Stimulated activated CD4-positive, alpha-beta T cell treated with anti-CD3 and anti-CD28 coated beads, Interleukin-15, amount 100 ng/mL, for 24 hours (primary cell): Measurements from ENCODE around the gene PPM1E.
A peak's percentile ranks its signal among the peaks of the same experiment; 100 is the strongest.
"Not testable (repeated sequence)": the region's sequence is repeated elsewhere in the genome, so short reads cannot be mapped to it uniquely, and the experiment has no call there.

Source experiments
- DNase-seq: peaks from one replicate; pipeline ENCODE4 v3.0.0-alpha.2; 2020

PPM1E gene

GRCh38 chr17:58783380-58783779, 27.7 kb downstream of the PPM1E start:
- no peak for DNase-seq

- DNase-seq: no peak
Observed at GRCh38 chr17:58785097-58785496, 29.4 kb downstream of the PPM1E start.

GRCh38 chr17:58786586-58787295, 31.1 kb downstream of the PPM1E start:
- DNase-seq: no peak

GRCh38 chr17:58788199-58788598, 32.5 kb downstream of the PPM1E start:
- DNase-seq: no peak

GRCh38 chr17:58789160-58789559, 33.5 kb downstream of the PPM1E start:
- DNase-seq: peak; percentile 15

- no peak for DNase-seq
Observed at GRCh38 chr17:58789831-58790230, 34.2 kb downstream of the PPM1E start.

- DNase-seq: not testable (repeated sequence)
Observed at GRCh38 chr17:58794508-58794907, 38.9 kb downstream of the PPM1E start.

GRCh38 chr17:58802188-58802587, 46.5 kb downstream of the PPM1E start:
- DNase-seq: no peak

- DNase-seq: no peak
Observed at GRCh38 chr17:58806046-58806445, 50.4 kb downstream of the PPM1E start.

- no peak for DNase-seq
Observed at GRCh38 chr17:58808609-58809563, 53.2 kb downstream of the PPM1E start.

- no peak for DNase-seq
Observed at GRCh38 chr17:58809564-58809936, 53.9 kb downstream of the PPM1E start.

- no peak for DNase-seq
Observed at GRCh38 chr17:58811290-58811689, 55.6 kb downstream of the PPM1E start.

- no peak for DNase-seq
Observed at GRCh38 chr17:58813712-58814111, 58.1 kb downstream of the PPM1E start.

GRCh38 chr17:58818654-58819053, 63.0 kb downstream of the PPM1E start:
- no peak for DNase-seq

GRCh38 chr17:58822148-58823050, 66.7 kb downstream of the PPM1E start:
- DNase-seq: no peak

GRCh38 chr17:58823051-58823525, 67.4 kb downstream of the PPM1E start:
- DNase-seq: no peak

GRCh38 chr17:58829172-58829637, 73.6 kb downstream of the PPM1E start:
- no peak for DNase-seq

- DNase-seq: no peak
Observed at GRCh38 chr17:58831780-58832179, 76.1 kb downstream of the PPM1E start.

- no peak for DNase-seq
Observed at GRCh38 chr17:58832514-58832913, 76.9 kb downstream of the PPM1E start.

- DNase-seq: no peak
Observed at GRCh38 chr17:58837699-58838098, 82.0 kb downstream of the PPM1E start.

- DNase-seq: no peak
Observed at GRCh38 chr17:58840820-58841612, 85.4 kb downstream of the PPM1E start.

- DNase-seq: not testable (repeated sequence)
Observed at GRCh38 chr17:58846413-58846812, 90.8 kb downstream of the PPM1E start.
